Spleen (tissue), 7 donors: ENCODE data around the gene FDXR.

Experiments used
- CTCF ChIP-seq, 11 experiments: fragments of 200-600 bp in 7 of 11; fragments of 450-650 bp in 4 of 11; sonication (generic) in 4 of 11; IDR thresholded peaks in 8 of 11; conservative IDR thresholded peaks in 3 of 11; 1 replicate in 7 of 11; 2 replicates in 4 of 11; pipeline versions ENCODE4 v1.4.0 to v1.8.0; 2016 to 2021; ENCODE audit warnings: antibody characterized with exemption in 11 of 11, inconsistent platforms in 4 of 11, mild to moderate bottlenecking in 1 of 11
- POLR2A ChIP-seq, 3 donors: fragments of 450-650 bp; IDR thresholded peaks; one replicate each; pipeline ENCODE4 v1.5.1; 2017; ENCODE audit warnings: antibody characterized with exemption in 3 of 3, mild to moderate bottlenecking in 1 of 3
- donor health status: DM: no; HTN: no; CAD: no; lungs with moderate emphysema.
- donor health status: DM: no; HTN: no; CAD: no.
- donor health status: DM: no; HTN: no; CAD: no.

- TF ChIP-seq CTCF (IDR thresholded peaks at IDR 0.05 in 8 of 11, conservative IDR thresholded peaks at IDR 0.05 in 3 of 11) (no peak), POLR2A (IDR thresholded peaks at IDR 0.05) (no peak)
Measured at GRCh38 chr17:74903671-74904070, 30.9 kb upstream of the FDXR start.
